ENCODE results near the gene MBD2.
A peak's percentile ranks its signal among the peaks of the same experiment; 100 is the strongest.

The MBD2 gene

DNA sequence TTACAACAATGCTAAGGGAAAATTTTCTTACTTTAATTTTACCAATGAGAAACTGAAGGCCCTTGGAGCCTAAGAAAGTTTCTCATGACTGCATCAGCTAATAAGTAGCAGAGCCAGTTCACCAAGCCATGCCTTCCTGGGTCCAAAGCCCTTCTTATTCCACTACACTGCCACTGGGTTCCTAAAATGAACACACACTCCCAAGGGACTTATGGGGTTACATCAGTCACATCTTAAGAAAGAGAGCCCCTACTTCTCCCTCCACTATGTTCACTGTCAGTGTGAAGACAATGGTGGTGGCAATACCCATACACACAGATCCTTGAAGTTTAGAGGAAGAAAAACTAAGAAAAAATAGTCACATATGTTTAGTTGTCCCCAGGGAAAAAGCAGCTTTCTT is 20.6 kb downstream of the MBD2 start:
- no peak overlapping the region for H3K4me3 ChIP-seq (ENCODE audit: low read length)

DNA sequence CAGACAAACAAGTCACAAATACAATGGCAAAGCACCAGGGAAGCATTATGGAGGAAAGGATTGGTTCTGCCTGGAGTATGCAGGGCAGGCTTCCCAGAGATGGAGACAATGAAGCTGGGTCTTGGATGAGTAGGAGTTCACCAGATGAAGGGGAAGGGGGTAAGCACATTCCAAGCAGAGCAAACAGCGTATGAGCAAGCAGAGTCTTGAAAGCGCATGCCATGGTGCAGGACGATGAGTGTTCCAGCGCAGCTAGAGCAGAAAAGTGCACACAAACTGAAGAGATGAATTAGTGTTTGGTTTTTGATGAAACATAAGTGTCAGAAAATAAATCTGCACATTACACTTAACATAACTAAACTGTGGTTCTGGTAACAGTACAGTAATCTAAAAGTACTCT is 21.6 kb downstream of the MBD2 start:
- no peak overlapping the region for H3K4me3 ChIP-seq (ENCODE audit: low read length)
- TF ChIP-seq, protein P1, sequence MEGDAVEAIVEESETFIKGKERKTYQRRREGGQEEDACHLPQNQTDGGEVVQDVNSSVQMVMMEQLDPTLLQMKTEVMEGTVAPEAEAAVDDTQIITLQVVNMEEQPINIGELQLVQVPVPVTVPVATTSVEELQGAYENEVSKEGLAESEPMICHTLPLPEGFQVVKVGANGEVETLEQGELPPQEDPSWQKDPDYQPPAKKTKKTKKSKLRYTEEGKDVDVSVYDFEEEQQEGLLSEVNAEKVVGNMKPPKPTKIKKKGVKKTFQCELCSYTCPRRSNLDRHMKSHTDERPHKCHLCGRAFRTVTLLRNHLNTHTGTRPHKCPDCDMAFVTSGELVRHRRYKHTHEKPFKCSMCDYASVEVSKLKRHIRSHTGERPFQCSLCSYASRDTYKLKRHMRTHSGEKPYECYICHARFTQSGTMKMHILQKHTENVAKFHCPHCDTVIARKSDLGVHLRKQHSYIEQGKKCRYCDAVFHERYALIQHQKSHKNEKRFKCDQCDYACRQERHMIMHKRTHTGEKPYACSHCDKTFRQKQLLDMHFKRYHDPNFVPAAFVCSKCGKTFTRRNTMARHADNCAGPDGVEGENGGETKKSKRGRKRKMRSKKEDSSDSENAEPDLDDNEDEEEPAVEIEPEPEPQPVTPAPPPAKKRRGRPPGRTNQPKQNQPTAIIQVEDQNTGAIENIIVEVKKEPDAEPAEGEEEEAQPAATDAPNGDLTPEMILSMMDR (IDR thresholded peaks at IDR 0.05; ENCODE audit: insufficient read depth, low read depth, low read length, missing control alignments), result no peak
- DNase-seq (ENCODE audit: low read depth), result peak; percentile 32

More for the DNA sequence above, 20.6 kb downstream of the MBD2 start:
- DNase-seq (ENCODE audit: low read depth), result no peak
- TF ChIP-seq, protein P1 (IDR thresholded peaks at IDR 0.05; ENCODE audit: insufficient read depth, low read depth, low read length, missing control alignments), result no peak

DNA sequence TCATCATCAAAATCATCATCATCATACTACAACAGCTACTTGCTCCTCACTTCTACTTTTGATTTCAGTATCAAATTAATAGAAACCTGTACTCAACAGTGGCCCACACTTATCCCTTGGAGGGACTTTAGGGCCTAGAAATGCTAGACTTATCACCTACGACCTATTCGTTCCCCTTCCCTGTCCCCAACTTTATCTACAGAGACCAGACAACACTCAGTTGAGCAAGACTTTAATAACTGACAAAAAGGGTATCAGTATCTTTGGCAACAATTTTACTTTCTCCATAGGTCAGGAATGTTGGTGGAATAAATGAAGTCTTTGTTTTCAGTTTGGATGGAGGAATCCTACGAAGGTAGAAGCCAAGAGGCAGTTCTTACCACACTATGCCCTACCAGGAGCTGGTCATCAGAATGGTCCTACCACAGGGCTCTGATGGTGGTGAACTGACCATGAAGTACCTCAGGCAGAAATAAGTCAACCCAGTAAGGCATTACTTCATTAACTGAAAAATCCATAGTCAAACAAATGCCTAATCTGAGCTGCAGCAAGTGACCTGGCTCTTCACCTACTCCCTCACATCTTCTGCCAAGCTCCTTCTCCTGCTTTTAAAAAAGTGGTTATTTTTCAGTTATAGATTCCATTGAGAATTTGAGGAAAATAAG is 26.6 kb downstream of the MBD2 start:
- TF ChIP-seq, protein P1 (IDR thresholded peaks at IDR 0.05; ENCODE audit: insufficient read depth, low read depth, low read length, missing control alignments), result no peak
- no peak overlapping the region for H3K4me3 ChIP-seq (ENCODE audit: low read length)
- DNase-seq (ENCODE audit: low read depth), result no peak

DNA sequence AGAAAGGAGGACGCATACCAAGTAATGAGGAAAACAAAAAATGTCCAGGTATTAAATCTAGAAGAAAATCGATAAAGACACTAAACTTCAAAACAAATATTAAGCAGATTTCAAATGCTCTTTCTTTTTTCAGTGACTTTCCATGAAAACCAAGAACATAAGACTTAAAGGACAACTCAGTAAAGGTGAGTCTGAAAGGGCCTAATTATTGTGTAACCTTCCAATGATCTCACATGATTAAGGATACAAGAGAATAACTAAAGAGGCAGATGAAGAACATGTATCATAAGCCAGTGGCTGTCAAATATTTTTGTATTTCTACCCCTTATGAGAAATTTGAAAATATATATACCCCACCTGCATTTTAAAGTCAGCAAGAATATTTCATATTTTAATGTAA is 30.7 kb downstream of the MBD2 start:
- H3K4me3 ChIP-seq (ENCODE audit: low read length), result no peak overlapping the region
- TF ChIP-seq, protein P1 (IDR thresholded peaks at IDR 0.05; ENCODE audit: insufficient read depth, low read depth, low read length, missing control alignments), result no peak
- peak; percentile 60 for DNase-seq (ENCODE audit: low read depth)

DNA sequence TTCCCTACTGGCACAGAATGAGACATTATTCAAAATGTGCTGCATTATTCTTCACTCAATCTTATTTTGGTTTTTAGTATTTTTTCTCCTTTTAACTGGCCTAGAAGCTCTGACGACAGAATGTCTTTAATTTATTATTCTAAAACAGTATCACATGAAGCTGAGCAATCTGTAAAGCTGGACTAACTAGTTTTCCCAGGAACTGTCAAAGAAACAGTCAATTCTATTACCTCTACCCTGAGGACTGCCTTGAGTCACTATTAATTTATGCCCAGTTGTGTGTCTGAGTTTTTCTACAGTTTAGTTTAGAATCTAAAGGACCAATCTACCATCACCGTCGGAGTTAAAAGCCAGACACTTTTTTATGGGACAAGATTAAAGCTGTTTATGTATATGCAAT is 31.6 kb downstream of the MBD2 start:
- peak; percentile 90 for DNase-seq (ENCODE audit: low read depth)
- no peak overlapping the region for H3K4me3 ChIP-seq (ENCODE audit: low read length)
- TF ChIP-seq, protein P1 (IDR thresholded peaks at IDR 0.05; ENCODE audit: insufficient read depth, low read depth, low read length, missing control alignments), result no peak

DNA sequence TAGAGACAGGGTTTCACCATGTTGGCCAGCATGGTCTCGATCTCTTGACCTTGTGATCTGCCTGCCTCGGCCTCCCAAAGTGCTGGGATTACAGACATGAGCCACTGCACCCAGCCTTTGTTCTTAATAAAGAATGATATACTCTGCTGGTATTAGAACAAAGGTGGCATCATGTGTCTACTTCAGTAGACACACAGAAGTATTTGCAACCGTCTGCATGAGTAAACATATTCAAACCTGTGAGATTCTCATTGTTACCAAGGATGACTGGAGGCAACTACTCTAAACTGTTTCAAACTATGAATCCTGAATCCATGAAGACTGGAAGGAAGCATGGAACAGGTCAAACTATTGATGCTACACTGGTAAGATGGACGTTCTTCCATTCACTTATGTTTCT is 32.1 kb downstream of the MBD2 start:
- DNase-seq (ENCODE audit: low read depth), result peak; percentile 64
- no peak overlapping the region for H3K4me3 ChIP-seq (ENCODE audit: low read length)
- TF ChIP-seq, protein P1 (IDR thresholded peaks at IDR 0.05; ENCODE audit: insufficient read depth, low read depth, low read length, missing control alignments), result no peak

DNA sequence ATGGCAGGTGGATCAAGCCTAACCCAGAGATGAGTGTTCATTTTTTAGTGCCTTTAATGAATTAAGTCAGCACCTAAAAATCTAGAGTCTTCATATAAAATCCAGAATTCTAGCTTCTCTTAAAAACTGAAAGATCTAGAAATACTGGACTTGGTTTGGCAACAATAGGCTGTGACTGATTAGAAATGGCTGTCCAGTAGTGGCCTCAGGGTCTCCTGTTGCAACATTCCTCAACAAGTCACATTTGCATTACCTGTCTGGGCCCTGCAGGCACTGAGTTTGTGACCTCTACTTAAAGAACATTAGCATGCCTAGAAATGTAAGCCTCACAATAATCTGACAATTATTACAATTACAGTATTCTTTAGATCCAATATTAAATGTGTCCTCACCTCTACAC is 33.1 kb downstream of the MBD2 start:
- peak; percentile 86 for DNase-seq (ENCODE audit: low read depth)
- H3K4me3 ChIP-seq (ENCODE audit: low read length), result no peak overlapping the region
- TF ChIP-seq, protein P1 (IDR thresholded peaks at IDR 0.05; ENCODE audit: insufficient read depth, low read depth, low read length, missing control alignments), result no peak
